Activated T-cell treated with anti-CD3 and anti-CD28 coated beads, Interleukin-2, amount 50 U/mL, for 1 hour (primary cell): ENCODE data around the gene POU2F3.
"Not testable (repeated sequence)": the region's sequence is repeated elsewhere in the genome, so short reads cannot be mapped to it uniquely, and the experiment has no call there.

Source experiments
- DNase-seq: peaks from one replicate; pipeline ENCODE4 v3.0.0-alpha.2; 2020

Gene POU2F3

GRCh38 chr11:120254788-120255518 lies 15.0 kb downstream of the POU2F3 start:
- DNase-seq, result no peak

GRCh38 chr11:120255519-120255866 lies 15.6 kb downstream of the POU2F3 start:
- no peak for DNase-seq

GRCh38 chr11:120256178-120256577 lies 16.2 kb downstream of the POU2F3 start:
- no peak for DNase-seq

- DNase-seq, result no peak
Observed at GRCh38 chr11:120256779-120257178, 16.8 kb downstream of the POU2F3 start.

- DNase-seq, result no peak
Observed at GRCh38 chr11:120257346-120257745, 17.4 kb downstream of the POU2F3 start.

GRCh38 chr11:120258661-120259060 lies 18.7 kb downstream of the POU2F3 start:
- DNase-seq, result no peak

GRCh38 chr11:120259241-120259640 lies 19.3 kb downstream of the POU2F3 start:
- DNase-seq, result no peak

GRCh38 chr11:120259988-120260565 lies 20.1 kb downstream of the POU2F3 start:
- no peak for DNase-seq

GRCh38 chr11:120260616-120261015 lies 20.7 kb downstream of the POU2F3 start:
- DNase-seq, result no peak

- no peak for DNase-seq
Observed at GRCh38 chr11:120261321-120261720, 21.4 kb downstream of the POU2F3 start.

- no peak for DNase-seq
Observed at GRCh38 chr11:120261931-120262330, 22.0 kb downstream of the POU2F3 start.

GRCh38 chr11:120267319-120267718 lies 27.4 kb downstream of the POU2F3 start:
- DNase-seq, result no peak

GRCh38 chr11:120268686-120269085 lies 28.7 kb downstream of the POU2F3 start:
- DNase-seq, result no peak

- DNase-seq, result no peak
Observed at GRCh38 chr11:120270386-120270785, 30.4 kb downstream of the POU2F3 start.

GRCh38 chr11:120271672-120272071 lies 31.7 kb downstream of the POU2F3 start:
- no peak for DNase-seq

- no peak for DNase-seq
Observed at GRCh38 chr11:120272303-120272702, 32.4 kb downstream of the POU2F3 start.

GRCh38 chr11:120273432-120273831 lies 33.5 kb downstream of the POU2F3 start:
- no peak for DNase-seq

GRCh38 chr11:120273956-120274355 lies 34.0 kb downstream of the POU2F3 start:
- DNase-seq, result not testable (repeated sequence)

GRCh38 chr11:120279502-120279901 lies 39.6 kb downstream of the POU2F3 start:
- DNase-seq, result no peak

GRCh38 chr11:120280600-120281051 lies 40.7 kb downstream of the POU2F3 start:
- DNase-seq, result no peak

GRCh38 chr11:120281143-120281795 lies 41.3 kb downstream of the POU2F3 start:
- no peak for DNase-seq

- DNase-seq, result no peak
Observed at GRCh38 chr11:120283124-120283523, 43.2 kb downstream of the POU2F3 start.

- no peak for DNase-seq
Observed at GRCh38 chr11:120284272-120284671, 44.3 kb downstream of the POU2F3 start.

- no peak for DNase-seq
Observed at GRCh38 chr11:120285256-120285655, 45.3 kb downstream of the POU2F3 start.
